ENCODE results near the gene TMEM238L. TPM values are rescaled to one million over a fixed set of nuclear protein-coding genes. Genes with fewer than 3 reads are reported as not detected.

Gene TMEM238L
- total RNA-seq, 1 experiment from 2014 or later = not detected

DNA sequence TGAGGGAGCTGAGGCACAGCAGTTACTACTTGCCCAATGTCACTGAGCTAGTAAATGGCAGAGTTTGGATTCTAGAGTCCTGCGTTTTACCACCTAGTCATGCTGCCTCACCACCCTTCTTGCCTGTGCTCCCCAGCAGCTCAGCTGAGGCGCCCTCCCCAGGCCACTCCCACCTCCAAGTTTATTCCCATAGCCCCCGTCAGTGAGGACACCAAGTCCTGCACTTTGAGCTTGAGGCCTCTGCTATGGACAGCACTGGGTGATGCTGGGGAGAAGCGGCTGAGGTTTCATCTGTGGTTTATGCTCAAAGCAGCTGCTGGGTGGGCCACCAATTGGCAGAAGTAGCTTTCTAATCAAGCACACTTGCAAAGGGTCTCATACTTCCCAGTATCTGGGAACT is 36.7 kb downstream of the TMEM238L start:
- Histone ChIP-seq H2BK20ac (ENCODE audit: low read depth, low read length, poor library complexity, severe bottlenecking) (no peak overlapping the region), H3T11ph (ENCODE audit: low read length) (no peak overlapping the region), H4K20me1 (ENCODE audit: control insufficient read depth, insufficient read depth, insufficient read length) (no peaks in the 10 kb centered on the region), H3K4me1 (ENCODE audit: insufficient read depth, low read length) (no peaks in the 10 kb centered on the region), H2BK15ac (ENCODE audit: low read depth, low read length) (no peak overlapping the region), H2BK12ac (ENCODE audit: insufficient read length, low read depth, low read length) (no peak overlapping the region), H4K91ac (ENCODE audit: insufficient read length, low read depth, low read length) (no peak overlapping the region), H3K14ac (ENCODE audit: insufficient read depth, low read length) (no peak overlapping the region), H3K23ac (ENCODE audit: insufficient read length, low read depth, low read length) (no peak overlapping the region), H3K79me2 (ENCODE audit: insufficient read depth, low read length) (no peaks in the 10 kb centered on the region), H3K4me2 (ENCODE audit: insufficient read depth, insufficient read length, low read length) (no peak overlapping the region), H3K9me3 (ENCODE audit: control insufficient read depth, low read depth, low read length) (no peaks in the 10 kb centered on the region), H3K4ac (ENCODE audit: low read depth, low read length) (no peak overlapping the region), H3K27me3 (ENCODE audit: insufficient read depth, low read length) (no peaks in the 10 kb centered on the region), H3K79me1 (ENCODE audit: insufficient read depth, low read depth, low read length, poor library complexity, severe bottlenecking) (no peaks in the 10 kb centered on the region), H2AK5ac (ENCODE audit: insufficient read length, low read length) (no peak overlapping the region), H3K27ac (ENCODE audit: insufficient read length, low read depth, low read length) (no peak overlapping the region), H4K8ac (replicated peaks; ENCODE audit: insufficient read length, low read depth, low read length) (no peak overlapping the region), H2BK120ac (ENCODE audit: low read depth, low read length, poor library complexity, severe bottlenecking) (no peak overlapping the region), H3K9ac (ENCODE audit: extremely low read depth, insufficient read length, low read length) (no peak overlapping the region), H4K5ac (ENCODE audit: insufficient read length, low read depth, low read length) (no peak overlapping the region), H2BK5ac (ENCODE audit: insufficient read length, low read length) (no peak overlapping the region), H3K23me2 (ENCODE audit: insufficient read length, low read depth, low read length, poor library complexity, severe bottlenecking) (no peaks in the 10 kb centered on the region), H2AFZ (ENCODE audit: low read length) (no peak overlapping the region), H3K18ac (ENCODE audit: insufficient read length, low read depth, low read length) (no peak overlapping the region), H3K56ac (ENCODE audit: insufficient read length, low read depth, low read length) (no peak overlapping the region)
- H3K4me1 Mint-ChIP-seq = no peaks in the 10 kb centered on the region
- no peak overlapping the region for H3K27ac Mint-ChIP-seq
- TF ChIP-seq, protein P1, sequence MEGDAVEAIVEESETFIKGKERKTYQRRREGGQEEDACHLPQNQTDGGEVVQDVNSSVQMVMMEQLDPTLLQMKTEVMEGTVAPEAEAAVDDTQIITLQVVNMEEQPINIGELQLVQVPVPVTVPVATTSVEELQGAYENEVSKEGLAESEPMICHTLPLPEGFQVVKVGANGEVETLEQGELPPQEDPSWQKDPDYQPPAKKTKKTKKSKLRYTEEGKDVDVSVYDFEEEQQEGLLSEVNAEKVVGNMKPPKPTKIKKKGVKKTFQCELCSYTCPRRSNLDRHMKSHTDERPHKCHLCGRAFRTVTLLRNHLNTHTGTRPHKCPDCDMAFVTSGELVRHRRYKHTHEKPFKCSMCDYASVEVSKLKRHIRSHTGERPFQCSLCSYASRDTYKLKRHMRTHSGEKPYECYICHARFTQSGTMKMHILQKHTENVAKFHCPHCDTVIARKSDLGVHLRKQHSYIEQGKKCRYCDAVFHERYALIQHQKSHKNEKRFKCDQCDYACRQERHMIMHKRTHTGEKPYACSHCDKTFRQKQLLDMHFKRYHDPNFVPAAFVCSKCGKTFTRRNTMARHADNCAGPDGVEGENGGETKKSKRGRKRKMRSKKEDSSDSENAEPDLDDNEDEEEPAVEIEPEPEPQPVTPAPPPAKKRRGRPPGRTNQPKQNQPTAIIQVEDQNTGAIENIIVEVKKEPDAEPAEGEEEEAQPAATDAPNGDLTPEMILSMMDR (conservative IDR thresholded peaks at IDR 0.05) = no peak
- peaks cover 0 to 10% of the 10 kb centered on the region in 2 experiments; a peak in 3 of 5 replicates for H3K9me3 Mint-ChIP-seq
- DNase-seq = no peak
- no CpG with 5 or more reads among the region's 4 CpGs for WGBS (ENCODE audit: extremely low coverage, insufficient read length, low lambda C conversion rate)
- H3K36me3 Mint-ChIP-seq (ENCODE audit: insufficient read depth in 1 of 3, low read depth in 3 of 3) = peaks cover 0 to 5% (median 5%) of the 10 kb centered on the region in 3 experiments; a peak in 3 of 7 replicates
- no peaks in the 10 kb centered on the region for H3K27me3 Mint-ChIP-seq (ENCODE audit: low read depth)
- H3K4me3 Mint-ChIP-seq = no peak overlapping the region

Measured in H9 (cell line).